ENCODE data around the gene GALNTL6.

- no peak for TF ChIP-seq CTCF (conservative IDR thresholded peaks at IDR 0.05; ENCODE audit: low read length)
- TF ChIP-seq EZH2phosphoT487 (IDR thresholded peaks at IDR 0.05; ENCODE audit: borderline replicate concordance) = no peak
Measured at GRCh38 chr4:172962564-172963353, 1149.6 kb downstream of the GALNTL6 start.
